Stimulated activated CD8-positive, alpha-beta memory T cell treated with anti-CD3 and anti-CD28 coated beads, Interleukin-4, amount 100 ng/mL, for 4 hours (primary cell): ENCODE results near the gene SLC35F3.

Experiments used
- DNase-seq, 2 donors: peaks; one replicate each; pipeline ENCODE4 v3.0.0-alpha.2; 2020; ENCODE audit warnings: low read depth in 2 of 2, low spot score in 1 of 2

The SLC35F3 gene

DNA sequence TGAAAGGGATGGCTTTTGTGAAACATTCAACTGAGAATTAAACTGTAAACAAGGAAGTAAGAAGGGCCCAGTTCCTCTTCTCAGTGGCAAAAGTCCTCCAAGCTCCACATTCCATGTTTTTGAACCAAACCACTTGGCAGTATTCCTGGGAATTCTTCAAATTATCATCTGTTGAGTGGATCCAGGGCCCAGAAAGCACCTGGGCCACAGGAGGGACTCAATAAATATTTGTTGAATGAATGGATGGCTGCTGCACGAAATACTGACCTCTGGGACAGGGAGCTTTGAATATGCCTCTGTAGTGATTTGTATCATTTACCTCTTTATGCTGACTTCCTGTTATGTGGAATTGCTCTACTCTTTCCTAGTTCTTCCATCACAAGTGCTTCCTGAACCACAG, 4.7 kb downstream of the SLC35F3 start:
- no peak for DNase-seq

DNA sequence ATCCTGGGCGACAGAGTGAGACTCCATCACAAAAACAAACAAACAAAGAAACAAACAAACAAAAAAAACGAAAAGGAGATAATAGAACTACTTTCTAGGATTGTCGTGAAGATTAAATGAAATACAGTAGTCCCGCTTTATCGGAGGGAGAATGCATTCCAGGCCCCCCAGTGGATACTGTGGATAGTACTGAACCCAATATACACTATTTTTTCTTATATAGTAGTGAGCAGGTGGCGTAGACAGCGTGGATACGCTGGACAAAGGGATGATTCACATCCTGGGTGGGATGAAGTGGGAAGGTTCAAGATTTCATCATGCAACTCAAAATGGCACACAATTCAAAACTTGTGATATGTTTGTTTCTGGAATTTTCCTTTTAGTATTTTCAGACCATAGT, 8.0 kb downstream of the SLC35F3 start:
- no peak for DNase-seq

DNA sequence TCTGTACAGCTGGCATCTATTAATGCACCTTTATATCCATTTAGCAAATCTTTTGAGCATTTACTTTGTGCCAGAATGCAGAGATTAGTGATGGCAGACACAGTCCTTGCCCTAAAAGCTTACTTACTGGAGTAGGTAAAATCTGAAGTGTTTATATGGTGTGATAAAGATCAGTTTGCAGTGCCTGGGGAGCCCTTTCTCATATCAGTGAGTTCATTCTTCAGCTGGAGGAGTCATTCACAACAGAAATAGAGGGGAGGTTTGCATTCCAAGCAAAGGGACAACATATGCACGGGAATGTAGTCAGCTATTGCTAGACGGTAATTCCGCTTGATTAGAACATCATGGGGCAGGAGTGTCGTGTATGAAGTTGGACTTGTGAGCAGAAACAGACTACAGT, 8.4 kb downstream of the SLC35F3 start:
- no peak for DNase-seq

DNA sequence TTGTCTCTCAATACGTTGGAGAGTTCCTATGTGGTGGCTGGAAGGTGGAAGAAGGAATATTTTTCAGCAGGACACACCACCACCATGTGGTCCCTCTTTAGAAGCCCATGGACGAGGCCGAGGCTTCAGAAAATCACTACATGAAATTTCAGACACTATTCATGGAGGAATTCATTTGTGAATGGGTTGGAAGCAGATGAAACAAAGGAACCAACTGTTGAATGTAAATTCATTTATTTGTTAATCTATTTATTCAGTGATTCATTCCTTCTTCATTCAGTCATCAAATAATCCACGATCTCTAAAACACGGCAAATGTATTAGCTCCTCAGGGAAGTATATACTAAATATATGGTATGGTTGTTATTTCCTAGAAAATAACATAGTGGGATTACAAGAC, 12.2 kb downstream of the SLC35F3 start:
- DNase-seq: no peak

DNA sequence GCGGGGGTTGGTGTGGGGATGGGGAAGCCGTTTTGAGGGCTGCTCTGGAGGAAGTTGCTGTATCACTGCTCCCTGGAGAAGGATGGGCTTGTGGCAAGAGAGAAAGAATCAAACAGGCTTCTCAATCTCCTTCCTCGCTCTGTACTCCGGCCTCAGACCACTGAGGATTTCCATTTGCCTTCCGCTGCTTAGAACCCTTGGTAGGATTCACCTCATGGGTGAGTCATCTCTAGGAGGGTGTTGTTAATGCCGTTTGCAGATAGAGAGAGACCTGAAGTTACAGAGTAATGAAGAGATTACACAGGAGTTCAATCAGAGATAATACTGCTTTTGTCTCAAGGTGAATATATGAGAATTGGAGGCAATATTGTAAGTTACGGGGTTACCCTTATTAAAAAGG, 15.3 kb downstream of the SLC35F3 start:
- no peak for DNase-seq

DNA sequence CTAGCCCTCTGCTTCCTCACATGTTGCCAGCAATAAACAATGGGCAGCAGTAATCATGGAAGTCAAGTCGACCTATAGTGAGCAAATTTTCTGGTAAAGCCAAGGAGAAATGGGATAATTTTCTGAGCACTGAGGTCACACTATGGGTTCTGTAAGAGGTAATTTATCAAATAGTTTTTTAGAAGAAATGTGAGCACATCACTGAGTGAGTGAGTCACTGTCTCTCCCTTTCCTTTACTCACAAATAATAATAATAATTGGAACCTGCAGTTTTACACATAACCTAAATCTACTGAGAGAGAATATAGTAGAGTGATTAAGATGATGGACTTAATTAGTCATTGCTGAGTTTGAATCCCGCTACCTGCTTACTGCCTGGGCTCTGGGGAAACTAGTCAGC, 23.6 kb downstream of the SLC35F3 start:
- DNase-seq: no peak

DNA sequence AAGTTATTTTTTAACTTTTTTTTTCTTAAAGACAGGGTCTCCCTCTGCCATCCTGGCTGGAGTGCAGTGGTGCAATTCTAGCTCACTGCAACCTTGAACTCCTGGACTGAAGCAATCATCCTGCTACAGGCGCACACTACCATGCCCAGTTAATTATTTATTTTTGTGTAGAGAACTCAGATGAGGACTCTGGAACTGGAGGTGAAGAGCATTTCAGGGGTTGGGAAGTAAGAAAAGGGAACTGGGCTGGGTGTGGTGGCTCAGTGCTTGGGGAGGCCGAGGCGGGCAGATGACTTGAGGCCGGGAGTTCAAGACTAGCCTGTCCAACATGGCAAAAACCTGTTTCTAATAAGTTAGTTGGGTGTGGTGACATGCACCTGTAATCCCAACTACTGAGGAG, 28.9 kb downstream of the SLC35F3 start:
- no peak for DNase-seq

DNA sequence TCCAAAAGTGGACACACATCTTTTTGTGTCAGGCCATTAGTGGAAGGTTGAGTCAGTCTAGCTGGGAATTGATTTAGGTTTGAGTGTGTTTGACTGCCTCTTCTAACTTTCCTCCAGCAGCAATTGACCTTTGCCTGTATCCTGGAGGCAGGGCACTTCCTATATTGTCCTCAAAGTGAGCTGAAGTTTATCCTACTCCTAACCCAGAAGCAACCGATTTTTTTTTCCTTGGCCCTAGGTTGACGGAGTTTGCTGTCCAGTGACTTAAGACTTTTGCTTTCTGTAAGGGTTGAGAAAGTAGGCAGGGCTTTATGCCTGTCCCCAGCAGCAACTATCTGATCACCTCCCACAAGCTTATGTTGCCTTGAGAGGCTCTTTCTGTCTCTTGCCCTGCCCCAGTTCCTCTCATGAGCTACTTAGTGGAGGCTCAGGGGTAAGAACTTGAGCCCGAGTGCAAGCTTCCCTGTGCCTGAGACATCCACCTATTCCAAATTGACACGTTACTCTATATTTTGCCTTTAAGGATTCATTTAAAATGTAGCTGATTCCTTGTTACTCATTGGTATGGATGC, 30.9 kb downstream of the SLC35F3 start:
- DNase-seq: no peak

DNA sequence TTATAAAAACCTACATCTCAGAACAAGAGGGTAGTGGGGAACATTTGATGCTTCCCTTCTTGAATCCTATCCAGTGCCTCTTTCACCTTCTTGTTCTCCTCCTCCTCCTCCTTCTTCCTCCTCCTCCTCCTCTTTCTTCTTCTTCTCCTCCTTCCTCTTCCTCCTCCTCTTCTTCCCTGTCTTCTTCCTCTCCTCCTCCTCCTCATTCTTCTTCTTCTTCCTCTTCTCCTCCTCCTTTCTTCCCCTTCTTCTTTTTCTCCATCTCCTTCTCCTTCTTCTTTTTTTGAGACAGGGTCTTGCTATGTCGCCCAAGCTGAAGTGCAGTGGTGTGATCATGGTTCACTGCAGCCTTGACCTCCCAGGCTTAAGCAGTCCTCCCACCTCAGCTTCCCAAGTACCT, 31.9 kb downstream of the SLC35F3 start:
- no peak for DNase-seq

DNA sequence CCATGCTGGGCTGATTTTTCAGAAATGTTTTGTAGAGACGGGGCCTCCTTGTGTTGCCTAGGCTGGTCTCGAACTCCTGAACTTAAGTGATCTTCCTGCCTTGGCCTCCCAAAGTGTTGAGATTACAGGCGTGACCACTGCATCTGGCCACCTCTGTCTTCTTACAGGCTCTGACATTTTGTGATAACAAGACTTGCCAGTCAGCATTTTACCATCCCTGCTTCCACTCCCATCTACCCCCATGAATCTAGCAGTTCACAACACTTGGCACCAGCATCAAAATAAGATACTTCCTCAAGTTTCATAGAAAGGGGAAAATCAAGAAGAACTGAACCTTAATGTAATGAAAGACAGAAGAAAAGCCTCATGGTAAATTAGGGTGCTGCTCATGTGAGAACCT, 32.4 kb downstream of the SLC35F3 start:
- no peak for DNase-seq

DNA sequence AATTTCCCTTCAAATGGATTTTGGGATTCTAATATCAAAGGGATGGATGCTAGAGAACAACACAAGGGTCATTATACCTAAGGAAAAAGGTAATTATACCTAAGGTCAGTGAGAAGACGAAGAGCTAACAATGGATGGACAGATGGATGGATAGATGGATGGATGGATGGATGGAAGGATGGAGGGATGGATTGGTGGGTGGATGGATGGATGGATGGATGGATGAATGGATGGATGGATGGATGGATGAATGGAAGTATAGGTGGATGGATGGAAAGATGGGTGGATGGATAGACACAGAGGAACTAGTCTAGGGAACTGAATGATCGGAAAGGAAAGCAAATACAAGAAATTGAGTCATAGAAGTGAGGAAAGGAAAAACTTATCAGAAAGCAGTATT, 34.0 kb downstream of the SLC35F3 start:
- DNase-seq: no peak

DNA sequence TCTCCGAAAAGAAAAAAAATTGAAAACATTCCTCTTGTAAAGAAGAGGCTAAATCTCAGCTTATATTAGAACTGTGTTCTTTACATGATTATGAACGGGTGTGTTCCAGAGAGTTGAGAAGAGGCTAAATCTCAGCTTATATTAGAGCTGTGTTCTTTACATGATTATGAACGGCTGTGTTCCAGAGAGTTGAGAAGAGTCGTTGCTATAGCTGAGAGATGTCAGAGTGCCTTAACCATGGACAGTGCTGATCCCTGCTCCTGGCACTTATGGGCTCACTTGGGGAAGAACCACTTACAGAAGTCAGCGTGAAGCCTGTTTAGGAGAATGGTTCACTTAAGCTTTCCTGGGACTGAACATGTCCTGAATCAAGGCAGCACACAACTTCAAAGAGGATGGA, 35.0 kb downstream of the SLC35F3 start:
- DNase-seq: no peak

DNA sequence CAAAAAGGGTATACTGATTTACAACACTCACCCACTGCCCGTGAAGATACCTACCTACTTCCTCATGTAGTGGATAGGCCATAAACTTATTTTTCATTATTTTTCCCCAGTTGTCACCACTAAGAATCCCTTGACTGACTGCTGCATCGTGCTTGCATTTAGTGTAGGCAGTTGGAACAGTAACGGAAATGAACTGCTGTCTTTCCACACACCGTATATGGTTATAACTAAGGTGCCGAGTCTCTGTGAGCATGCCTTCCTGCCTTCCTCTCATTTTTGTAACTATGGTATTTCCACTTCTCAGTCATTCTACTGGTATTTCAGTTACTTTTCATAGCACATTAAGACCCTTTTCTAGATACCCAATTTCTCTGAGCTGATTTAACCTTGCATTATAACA, 36.4 kb downstream of the SLC35F3 start:
- no peak for DNase-seq

DNA sequence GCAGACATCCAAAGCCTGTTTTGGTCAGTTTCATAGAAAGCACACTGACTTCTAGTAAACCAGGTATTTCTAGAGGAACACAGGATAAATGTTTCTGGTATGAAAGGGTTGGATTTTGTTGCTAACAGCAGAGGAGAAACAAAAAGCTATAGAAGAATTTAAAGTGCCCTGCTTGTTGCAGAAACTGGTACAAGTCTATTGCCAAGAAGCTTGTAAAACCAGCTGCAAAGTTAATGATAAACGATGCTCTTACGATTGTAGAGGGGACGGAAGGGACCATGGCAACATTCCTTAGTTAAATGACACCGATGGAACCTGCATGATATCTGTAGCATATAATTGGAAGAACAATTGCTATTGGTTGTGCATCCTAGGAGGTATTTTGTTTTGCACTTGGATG, 40.1 kb downstream of the SLC35F3 start:
- DNase-seq: no peak

DNA sequence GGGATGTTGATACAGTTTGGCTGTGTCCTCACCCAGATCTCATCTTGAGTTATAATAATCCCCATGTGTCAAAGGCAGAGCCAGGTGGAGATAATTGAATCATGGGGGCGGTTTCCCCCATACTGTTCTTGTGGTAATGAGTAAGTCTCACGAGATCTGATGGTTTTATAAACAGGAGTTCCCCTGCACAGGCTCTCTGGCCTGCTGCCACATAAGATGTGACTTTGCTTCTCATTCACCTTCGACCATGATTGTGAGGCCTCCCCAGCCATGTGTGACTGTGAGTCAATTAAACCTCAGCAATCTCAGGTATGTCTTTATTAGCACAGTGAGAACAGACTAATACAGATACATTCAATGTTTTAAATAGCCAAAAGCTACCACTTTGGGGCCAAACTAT, 41.1 kb downstream of the SLC35F3 start:
- DNase-seq: no peak

DNA sequence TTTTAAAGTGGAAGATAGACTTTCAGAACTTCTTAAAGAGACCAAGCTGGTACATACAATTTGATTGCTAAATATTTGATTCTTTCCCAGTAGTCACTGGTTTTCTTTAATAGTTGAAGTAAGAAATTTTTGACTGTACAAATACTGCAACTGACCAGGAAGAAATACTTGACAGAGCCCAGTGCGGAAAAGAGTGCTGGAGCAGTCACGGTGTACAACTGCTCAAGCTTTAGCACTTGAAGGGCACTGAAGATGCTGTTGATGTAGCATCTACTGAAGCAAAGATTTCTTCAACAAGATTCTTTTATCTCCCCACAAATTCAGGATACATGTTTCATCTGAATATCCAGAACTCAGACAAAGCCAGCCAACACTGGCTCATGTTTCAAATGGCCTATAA, 41.5 kb downstream of the SLC35F3 start:
- no peak for DNase-seq

DNA sequence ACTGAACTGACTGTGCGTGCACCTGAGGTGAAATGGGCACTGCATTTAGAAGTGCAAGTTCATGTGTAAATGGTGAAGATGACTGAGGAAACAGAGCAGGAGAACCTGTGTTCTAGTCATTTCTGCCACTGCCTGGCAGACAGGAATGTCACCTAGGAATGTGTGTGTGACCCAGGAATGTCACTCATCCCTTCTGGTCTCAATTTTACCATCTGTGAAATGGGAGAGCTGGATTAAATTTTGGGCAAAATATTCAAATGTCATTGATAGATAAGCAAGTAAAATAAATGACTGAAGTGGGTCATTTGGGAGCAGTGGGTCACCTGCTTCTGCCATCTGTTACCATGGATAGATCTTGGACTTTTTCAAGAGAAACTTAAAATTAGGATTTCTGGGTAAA, 42.2 kb downstream of the SLC35F3 start:
- DNase-seq: no peak

DNA sequence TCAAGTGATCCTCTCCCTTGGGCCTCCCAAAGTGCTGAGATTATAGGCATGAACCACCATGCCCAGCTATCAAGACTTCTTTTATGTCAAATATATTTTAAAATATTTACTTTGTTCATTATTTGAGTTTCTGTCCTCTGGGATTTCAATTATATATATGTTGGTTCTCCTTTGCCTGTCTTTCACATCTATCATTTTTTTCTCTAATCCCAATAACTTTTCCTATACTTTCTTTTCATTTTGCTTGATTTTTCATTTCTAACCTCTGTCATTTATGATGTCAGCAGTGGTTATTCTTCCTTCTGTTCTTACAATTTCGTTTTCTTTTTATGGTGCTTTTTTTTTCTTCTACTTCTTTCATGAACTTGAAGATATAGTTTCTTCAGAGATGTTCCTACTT, 47.3 kb downstream of the SLC35F3 start:
- no peak for DNase-seq

DNA sequence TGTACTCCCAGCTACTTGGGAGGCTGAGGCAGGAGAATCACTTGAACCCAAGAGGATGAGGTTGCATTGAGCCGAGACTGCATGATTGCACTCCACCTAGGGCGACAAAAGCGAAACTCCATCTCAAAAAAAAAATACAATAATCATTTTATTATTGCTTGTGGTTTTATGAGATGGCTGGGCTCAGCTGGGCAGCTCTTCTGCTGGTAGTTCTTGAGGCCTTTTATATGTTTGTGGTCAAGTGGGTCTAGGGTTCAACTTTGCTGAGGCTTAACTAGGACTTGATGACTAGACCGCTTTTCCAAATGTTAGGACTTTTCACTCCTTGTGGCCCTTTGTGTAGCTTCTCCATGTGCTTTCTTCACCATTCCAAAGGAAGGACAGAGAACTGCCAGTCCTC, 53.2 kb downstream of the SLC35F3 start:
- no peak for DNase-seq

DNA sequence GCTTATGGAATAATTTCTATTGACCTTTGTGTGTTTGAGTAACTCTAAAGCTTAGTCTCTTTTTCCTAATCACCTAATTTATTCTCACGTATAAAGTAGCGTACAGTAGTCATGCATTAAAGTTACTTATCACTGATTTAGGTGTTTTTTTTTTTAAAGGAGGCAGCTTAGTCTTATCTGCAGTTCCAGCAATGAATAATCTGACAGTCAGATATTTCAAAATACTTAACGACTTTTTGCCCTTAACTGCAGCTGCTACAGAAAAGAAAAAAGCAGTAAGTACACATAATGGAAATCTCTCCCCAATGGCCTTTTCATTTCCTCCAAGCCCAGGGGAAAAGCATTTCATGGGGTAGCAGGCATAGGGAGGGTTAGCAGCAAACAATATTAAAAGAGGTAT, 54.6 kb downstream of the SLC35F3 start:
- DNase-seq: no peak

DNA sequence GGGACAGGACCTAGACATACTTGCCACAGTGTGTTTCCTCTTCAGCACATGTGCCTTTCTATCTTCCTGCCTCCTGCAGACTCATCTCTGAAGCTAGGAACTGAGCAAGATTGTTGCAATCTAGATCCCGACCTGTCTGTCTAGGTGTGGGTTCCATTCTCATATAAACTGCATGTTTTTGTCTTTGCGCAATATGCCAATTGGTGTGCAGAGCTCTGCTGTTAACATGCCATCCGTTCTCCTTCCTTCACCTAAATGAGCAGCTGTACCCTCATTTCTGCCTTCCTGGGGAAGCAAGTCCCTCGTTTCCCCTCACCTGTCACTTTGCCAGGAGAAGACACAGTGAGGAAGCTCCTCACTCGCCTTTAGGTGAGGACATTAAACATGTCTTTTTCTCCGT, 55.5 kb downstream of the SLC35F3 start:
- no peak for DNase-seq

DNA sequence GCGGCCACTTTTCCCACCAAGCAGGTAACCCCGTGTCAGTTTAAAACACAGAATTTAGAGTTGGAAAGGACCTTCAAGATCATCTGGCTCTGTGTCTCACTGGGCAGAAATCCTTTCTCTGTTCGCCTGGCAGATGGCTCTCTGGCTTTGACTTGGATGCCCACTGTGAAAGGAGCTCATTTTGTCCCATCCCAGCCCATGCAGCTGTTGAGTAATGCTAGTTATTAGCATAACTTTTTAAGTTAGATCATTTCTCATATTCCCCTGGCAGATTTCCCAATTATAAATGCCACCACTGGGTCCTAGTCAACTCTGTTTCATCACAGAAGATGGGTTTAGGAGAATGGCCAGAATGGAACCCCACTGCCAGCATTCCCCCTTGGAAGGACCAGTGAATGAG, 55.9 kb downstream of the SLC35F3 start:
- DNase-seq: no peak

DNA sequence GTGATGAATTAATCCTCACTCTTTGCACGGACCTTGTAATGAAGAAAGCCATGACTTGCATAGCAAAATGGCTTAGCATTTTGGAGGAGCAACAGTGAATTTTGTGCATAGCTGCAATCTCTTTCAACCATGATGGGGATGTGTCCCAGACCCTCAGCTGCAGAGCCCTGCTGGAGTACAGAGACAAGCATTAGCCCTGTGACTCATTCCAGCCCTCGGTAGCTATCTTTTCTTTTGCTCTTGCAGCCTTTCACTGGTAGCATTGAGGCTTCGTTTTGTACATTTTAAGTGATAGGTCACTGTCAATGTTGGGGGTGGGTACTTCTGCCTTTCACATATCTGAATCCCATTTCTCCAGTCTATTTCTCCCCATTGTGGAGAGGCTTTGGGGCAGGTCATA, 58.4 kb downstream of the SLC35F3 start:
- no peak for DNase-seq

DNA sequence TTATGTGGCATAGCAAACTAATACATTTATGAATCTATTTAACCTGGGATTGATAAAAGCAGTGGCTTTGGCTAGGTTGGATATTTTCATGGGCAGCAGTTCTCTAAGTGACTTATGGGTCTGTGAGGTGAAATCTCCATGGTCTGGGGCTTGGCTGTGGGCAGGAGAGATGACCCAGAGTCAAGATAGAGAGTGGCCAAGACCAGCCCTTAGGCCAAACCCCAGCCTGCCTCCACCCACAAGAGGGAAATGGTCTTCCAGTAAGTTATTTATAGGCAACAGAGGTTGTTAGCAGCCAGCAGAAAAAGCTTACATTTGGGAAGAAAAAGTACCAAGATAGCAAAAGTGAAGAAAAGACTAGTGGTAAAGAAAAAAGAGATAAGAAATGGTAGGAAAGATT, 61.4 kb downstream of the SLC35F3 start:
- no peak for DNase-seq
